Heart right ventricle (tissue), 16 donors: ENCODE data around the gene MYLK. TPM values are rescaled to one million over a fixed set of nuclear protein-coding genes. Genes with fewer than 3 reads are reported as not detected.
A peak's percentile ranks its signal among the peaks of the same experiment; 100 is the strongest.

Source experiments
- ATAC-seq, 8 donors: fragments of 200-7000 bp; cut with Tn5 transposase; one replicate each; pipeline ENCODE4 v1.9.1; 2020; ENCODE audit warnings: mild to moderate bottlenecking in 8 of 8, moderate library complexity in 8 of 8, moderate number of reproducible peaks in 1 of 8
- DNase-seq, 2 donors: peaks; one replicate each; pipeline ENCODE4 v3.0.0-alpha.2; 2020
- H3K27ac ChIP-seq, 10 donors: fragments of 200-600 bp; sonication (generic) in 2 of 10; one replicate each; pipeline versions ENCODE4 v1.5.0 to v1.8.0; 2020 to 2022; ENCODE audit warnings: mild to moderate bottlenecking in 3 of 10
- H3K27me3 ChIP-seq, 7 donors: fragments of 200-600 bp; one replicate each; pipeline ENCODE4 v1.8.0; 2021 to 2022; ENCODE audit warnings: mild to moderate bottlenecking in 2 of 7
- H3K36me3 ChIP-seq, 9 donors: fragments of 200-600 bp; sonication (generic) in 1 of 9; one replicate each; pipeline versions ENCODE4 v1.5.0 to v1.8.0; 2020 to 2022; ENCODE audit warnings: mild to moderate bottlenecking in 2 of 9
- H3K4me1 ChIP-seq, 9 donors: fragments of 200-600 bp; sonication (generic) in 1 of 9; one replicate each; pipeline versions ENCODE4 v1.5.0 to v1.8.0; 2020 to 2022; ENCODE audit warnings: mild to moderate bottlenecking in 4 of 9
- H3K4me3 ChIP-seq, 10 donors: fragments of 200-600 bp; sonication (generic) in 2 of 10; one replicate each; pipeline versions ENCODE4 v1.5.0 to v1.8.0; 2020 to 2022; ENCODE audit warnings: mild to moderate bottlenecking in 7 of 10, moderate library complexity in 2 of 10
- H3K9me3 ChIP-seq, 11 donors: fragments of 200-600 bp in 10 of 11; sonication (generic) in 2 of 11; one replicate each; pipeline versions ENCODE4 v1.5.0 to v1.8.0; 2013 to 2022; ENCODE audit warnings: mild to moderate bottlenecking in 2 of 11, control low read depth in 1 of 11, moderate library complexity in 1 of 11
- WGBS, 2 donors: extraction: QIAGEN DNeasy Blood & Tissue Kit; methylation state at CpG; one replicate each; pipeline ENCODE4 v1.1.7; 2013; ENCODE audit warnings: inconsistent platforms in 1 of 2; 5-methylcytosine and 5-hydroxymethylcytosine counted together
- intact Hi-C, 10 donors: fragments of 100-400 bp; cut with DNase I; formaldehyde crosslinking; loops; one replicate each; pipeline versions ENCODE4 v1.11.1 to v1.14.2; 2022
- polyA plus RNA-seq, 2 donors: library from polyadenylated mRNA; stranded (reverse); fragments of 200-250 nt; gene quantifications; one replicate each; pipeline ENCODE4 v1.2.3, GENCODE V29; 2013
- total RNA-seq, 10 donors: library from RNA; stranded (reverse); fragmentation: NEBNext Ultra II Directional in 3 of 10; extraction: Animal tissue kit (Norgen Biotek cat#: 25700) in 3 of 10; gene quantifications; one replicate each; pipeline versions ENCODE4 v1.2.1 to v1.2.4, GENCODE V29; 2021 to 2023
- TF ChIP-seq, protein P1 (sequence below), 9 donors: fragments of 200-600 bp; sonication (generic) in 2 of 9; IDR thresholded peaks; one replicate each; pipeline versions ENCODE4 v1.5.0 to v1.8.0; 2021 to 2022; ENCODE audit warnings: antibody characterized with exemption in 9 of 9, mild to moderate bottlenecking in 5 of 9, moderate library complexity in 1 of 9
- donor health status: Arrhythmogenic right ventricular cardiomyopathy.
- donor health status: ischemic (EF 13 %, LVEDD 7.1; RV severe dilation, severe dysfunction).
- donor health status: healthy with polysubstance abuse.
- donor health status: DM: no; HTN: yes; CAD: no.
- donor health status: DM: no; HTN: no; CAD: no.
- donor health status: ischemic (EF 25% LVEDD 6.9; RV normal size, moderate dysfunction).
- donor health status: ischemic (EF 25% LVEDD 5.7; RV mildly dilated, moderate dysfunction).
- donor health status: healthy.
- donor health status: DM: yes; HTN: yes; CAD: no.
- donor health status: Ischemic cardiomyopathy.
- donor health status: ischemic (EF 35%, LVEDD 5.7; RV mildly dilated, moderate dysfunction).
- donor health status: nonischemic (EF 11% LVEDD 7.7; RV severe dilation, severe dysfunction).
- donor health status: DM: yes; HTN: yes; CAD: no.
- donor health status: PGD.
- donor health status: ischemic (EF 29% LVEDD 5.4; RV normal size, mild dysfunction).
- donor health status: nonischemic (EF 23%, LVEDD 6.1; RV moderate dilation, normal function).

Gene MYLK
- total and polyA plus RNA-seq, 12 donors = 5.6 to 20.6 (median 11.6) TPM

- DNase-seq (no peak), ATAC-seq (peak in 2 of 8 donors; percentile 57 to 77)
- Histone ChIP-seq H3K9me3 (no peaks in the 10 kb centered on the region), H3K27me3 (no peaks in the 10 kb centered on the region), H3K27ac (no peak overlapping the region), H3K4me3 (no peak overlapping the region), H3K4me1 (peaks cover 0 to 4% (median 0%) of the 10 kb centered on the region in 9 donors), H3K36me3 (no peaks in the 10 kb centered on the region)
- WGBS, 2 donors = 86 to 89% methylated on average over 13 of the region's 13 CpGs
- intact Hi-C loops = loop anchor here in 1 of 10 donors (10.0 kb wide), 1 partner anchor 118 kb away; the partner anchor contains the start of gene MYLK
- TF ChIP-seq, protein P1, sequence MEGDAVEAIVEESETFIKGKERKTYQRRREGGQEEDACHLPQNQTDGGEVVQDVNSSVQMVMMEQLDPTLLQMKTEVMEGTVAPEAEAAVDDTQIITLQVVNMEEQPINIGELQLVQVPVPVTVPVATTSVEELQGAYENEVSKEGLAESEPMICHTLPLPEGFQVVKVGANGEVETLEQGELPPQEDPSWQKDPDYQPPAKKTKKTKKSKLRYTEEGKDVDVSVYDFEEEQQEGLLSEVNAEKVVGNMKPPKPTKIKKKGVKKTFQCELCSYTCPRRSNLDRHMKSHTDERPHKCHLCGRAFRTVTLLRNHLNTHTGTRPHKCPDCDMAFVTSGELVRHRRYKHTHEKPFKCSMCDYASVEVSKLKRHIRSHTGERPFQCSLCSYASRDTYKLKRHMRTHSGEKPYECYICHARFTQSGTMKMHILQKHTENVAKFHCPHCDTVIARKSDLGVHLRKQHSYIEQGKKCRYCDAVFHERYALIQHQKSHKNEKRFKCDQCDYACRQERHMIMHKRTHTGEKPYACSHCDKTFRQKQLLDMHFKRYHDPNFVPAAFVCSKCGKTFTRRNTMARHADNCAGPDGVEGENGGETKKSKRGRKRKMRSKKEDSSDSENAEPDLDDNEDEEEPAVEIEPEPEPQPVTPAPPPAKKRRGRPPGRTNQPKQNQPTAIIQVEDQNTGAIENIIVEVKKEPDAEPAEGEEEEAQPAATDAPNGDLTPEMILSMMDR (IDR thresholded peaks at IDR 0.05) = no peak
Measured at GRCh38 chr3:123766193-123767008, 117.7 kb downstream of the MYLK start.

DNA sequence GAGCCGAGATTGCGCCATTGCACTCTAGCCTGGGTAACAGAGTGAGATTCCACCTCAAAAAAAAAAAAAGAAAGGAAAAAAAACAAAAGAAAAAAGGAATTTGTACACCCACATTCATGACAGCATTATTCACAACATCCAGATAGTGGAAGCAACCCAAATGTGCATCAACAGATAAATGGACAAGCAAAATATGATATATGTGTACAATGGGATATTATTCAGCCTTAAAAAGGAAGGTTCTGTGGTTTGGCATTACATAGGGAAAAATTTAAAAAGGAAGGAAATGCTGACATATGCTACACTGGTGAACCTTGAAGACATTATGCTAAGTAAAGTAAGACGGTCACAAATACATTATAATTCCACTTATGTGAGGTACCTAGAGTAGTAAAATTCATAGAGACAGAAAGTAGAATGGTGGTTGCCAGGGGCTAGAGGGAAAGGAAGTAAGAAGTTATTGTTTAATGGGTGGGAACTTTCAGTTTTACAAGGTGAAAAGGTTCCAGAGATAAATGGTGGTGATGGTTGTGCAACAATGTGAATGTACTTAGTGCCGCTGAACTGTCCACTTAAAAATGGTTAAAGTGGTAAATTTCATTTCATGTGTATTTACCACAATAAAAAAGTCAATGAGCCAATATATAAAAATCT is 118.5 kb downstream of the MYLK start:
- H3K36me3 ChIP-seq = no peaks in the 10 kb centered on the region
- intact Hi-C loops = loop anchor here in 1 of 10 donors (10.0 kb wide), 1 partner anchor 119 kb away; the partner anchor contains the start of gene MYLK
- 88% methylated on average over 4 of the region's 4 CpGs for whole genome bisulfite sequencing, 2 donors
- H3K4me3 ChIP-seq = no peak overlapping the region
- TF ChIP-seq, protein P1 (IDR thresholded peaks at IDR 0.05) = no peak
- H3K27me3 ChIP-seq = no peaks in the 10 kb centered on the region
- no peaks in the 10 kb centered on the region for H3K9me3 ChIP-seq
- no peak overlapping the region for H3K27ac ChIP-seq
- no peak for DNase-seq
- ATAC-seq = no peak
- peaks cover 0 to 4% (median 0%) of the 10 kb centered on the region in 9 donors for H3K4me1 ChIP-seq

- TF ChIP-seq, protein P1 (IDR thresholded peaks at IDR 0.05) = no peak
- no peaks in the 10 kb centered on the region for H3K36me3 ChIP-seq
- H3K4me3 ChIP-seq = no peak overlapping the region
- ATAC-seq (no peak), DNase-seq (no peak)
- H3K27ac ChIP-seq = no peak overlapping the region
- WGBS, 2 donors = 86 to 95% methylated on average over 8 of the region's 8 CpGs
- no peaks in the 10 kb centered on the region for H3K9me3 ChIP-seq
- no peaks in the 10 kb centered on the region for H3K27me3 ChIP-seq
- H3K4me1 ChIP-seq = peaks cover 0 to 4% (median 0%) of the 10 kb centered on the region in 9 donors
- intact Hi-C loops = loop anchor here in 1 of 10 donors (10.0 kb wide), 1 partner anchor 120 kb away; the partner anchor contains the start of gene MYLK
Measured at GRCh38 chr3:123764647-123765046, 119.5 kb downstream of the MYLK start.

- intact Hi-C loops = loop anchor here in 1 of 10 donors (10.0 kb wide), 1 partner anchor 122 kb away; the partner anchor contains the start of gene MYLK
- ATAC-seq (no peak), DNase-seq (no peak)
- no peaks in the 10 kb centered on the region for H3K9me3 ChIP-seq
- H3K27me3 ChIP-seq = no peaks in the 10 kb centered on the region
- H3K4me1 ChIP-seq = peaks cover 0 to 18% (median 9%) of the 10 kb centered on the region in 9 donors
- no peaks in the 10 kb centered on the region for H3K36me3 ChIP-seq
- TF ChIP-seq, protein P1 (IDR thresholded peaks at IDR 0.05) = no peak
- 83 to 93% methylated on average over 2 of the region's 2 CpGs for WGBS, 2 donors
- H3K4me3 ChIP-seq = no peak overlapping the region
- no peak overlapping the region for H3K27ac ChIP-seq
Measured at GRCh38 chr3:123762805-123763204, 121.3 kb downstream of the MYLK start.
